Measurements from ENCODE around the gene GRIPAP1. TPM values are rescaled to one million over a fixed set of nuclear protein-coding genes. Genes with fewer than 3 reads are reported as not detected.

The GRIPAP1 gene
- polyA plus RNA-seq, 1 donor = 51.4 TPM

GRCh38 chrX:48974574-48974973 is 27.5 kb downstream of the GRIPAP1 start:
- DNase-seq = no peak
- Histone ChIP-seq H3K9me3 (ENCODE audit: control insufficient read depth, low read depth, low read length) (no peaks in the 10 kb centered on the region), H3K27ac (ENCODE audit: low read length) (no peak overlapping the region), H3K4me3 (ENCODE audit: low read length) (no peak overlapping the region), H3K27me3 (ENCODE audit: control insufficient read depth, insufficient read depth, low read length) (no peaks in the 10 kb centered on the region), H3K4me1 (ENCODE audit: control insufficient read depth, insufficient read depth, low read length) (peaks cover 9% of the 10 kb centered on the region), H3K36me3 (ENCODE audit: control insufficient read depth, insufficient read depth, low read length) (peaks cover 27% of the 10 kb centered on the region)
- WGBS (ENCODE audit: insufficient coverage, low lambda C conversion rate) = no CpG with 5 or more reads among the region's 2 CpGs

GRCh38 chrX:48974033-48974432 is 28.0 kb downstream of the GRIPAP1 start:
- no CpG with 5 or more reads among the region's 3 CpGs for WGBS (ENCODE audit: insufficient coverage, low lambda C conversion rate)
- Histone ChIP-seq H3K27me3 (ENCODE audit: control insufficient read depth, insufficient read depth, low read length) (no peaks in the 10 kb centered on the region), H3K9me3 (ENCODE audit: control insufficient read depth, low read depth, low read length) (no peaks in the 10 kb centered on the region), H3K36me3 (ENCODE audit: control insufficient read depth, insufficient read depth, low read length) (peaks cover 27% of the 10 kb centered on the region), H3K4me3 (ENCODE audit: low read length) (no peak overlapping the region), H3K27ac (ENCODE audit: low read length) (no peak overlapping the region), H3K4me1 (ENCODE audit: control insufficient read depth, insufficient read depth, low read length) (peaks cover 9% of the 10 kb centered on the region)
- no peak for DNase-seq

GRCh38 chrX:48972220-48973164 is 29.6 kb downstream of the GRIPAP1 start:
- Histone ChIP-seq H3K27me3 (ENCODE audit: control insufficient read depth, insufficient read depth, low read length) (no peaks in the 10 kb centered on the region), H3K4me1 (ENCODE audit: control insufficient read depth, insufficient read depth, low read length) (peaks cover 9% of the 10 kb centered on the region), H3K36me3 (ENCODE audit: control insufficient read depth, insufficient read depth, low read length) (peaks cover 18% of the 10 kb centered on the region), H3K9me3 (ENCODE audit: control insufficient read depth, low read depth, low read length) (no peaks in the 10 kb centered on the region), H3K27ac (ENCODE audit: low read length) (no peak overlapping the region), H3K4me3 (ENCODE audit: low read length) (peak overlapping the region; percentile 24)
- peak in 1 of 2 donors; percentile 32 for DNase-seq
- 100% methylated on average over 1 of the region's 13 CpGs for WGBS (ENCODE audit: insufficient coverage, low lambda C conversion rate)

GRCh38 chrX:48971249-48972219 is 30.5 kb downstream of the GRIPAP1 start, which contains the start of gene KCND1:
TSS of gene KCND1 (minus strand) at chrX:48971844. CDS start at chrX:48970271, 1,573 bp downstream.
- peak; percentile 24 to 27 for DNase-seq
- H3K9me3 ChIP-seq (ENCODE audit: control insufficient read depth, low read depth, low read length) = no peaks in the 10 kb centered on the region
- H3K4me3 ChIP-seq (ENCODE audit: low read length) = peak within 1 kb of the TSS; percentile 24
- WGBS (ENCODE audit: insufficient coverage, low lambda C conversion rate) = no CpG with 5 or more reads among the region's 28 CpGs
- no peak within 1 kb of the TSS for H3K27ac ChIP-seq (ENCODE audit: low read length)
- no peaks in the 10 kb centered on the region for H3K27me3 ChIP-seq (ENCODE audit: control insufficient read depth, insufficient read depth, low read length)
- peaks cover 18% of the 10 kb centered on the region for H3K36me3 ChIP-seq (ENCODE audit: control insufficient read depth, insufficient read depth, low read length)
- peaks cover 9% of the 10 kb centered on the region for H3K4me1 ChIP-seq (ENCODE audit: control insufficient read depth, insufficient read depth, low read length)

- Histone ChIP-seq H3K27me3 (ENCODE audit: control insufficient read depth, insufficient read depth, low read length) (no peaks in the 10 kb centered on the region), H3K9me3 (ENCODE audit: control insufficient read depth, low read depth, low read length) (no peaks in the 10 kb centered on the region), H3K27ac (ENCODE audit: low read length) (no peak overlapping the region), H3K4me1 (ENCODE audit: control insufficient read depth, insufficient read depth, low read length) (peaks cover 9% of the 10 kb centered on the region), H3K4me3 (ENCODE audit: low read length) (no peak overlapping the region), H3K36me3 (ENCODE audit: control insufficient read depth, insufficient read depth, low read length) (peaks cover 4% of the 10 kb centered on the region)
- no CpG with 5 or more reads among the region's 28 CpGs for WGBS (ENCODE audit: insufficient coverage, low lambda C conversion rate)
- no peak for DNase-seq
Measured at GRCh38 chrX:48969471-48969870, 32.6 kb downstream of the GRIPAP1 start.

- Histone ChIP-seq H3K4me1 (ENCODE audit: control insufficient read depth, insufficient read depth, low read length) (peaks cover 9% of the 10 kb centered on the region), H3K36me3 (ENCODE audit: control insufficient read depth, insufficient read depth, low read length) (no peaks in the 10 kb centered on the region), H3K27me3 (ENCODE audit: control insufficient read depth, insufficient read depth, low read length) (no peaks in the 10 kb centered on the region), H3K9me3 (ENCODE audit: control insufficient read depth, low read depth, low read length) (no peaks in the 10 kb centered on the region), H3K27ac (ENCODE audit: low read length) (no peak overlapping the region), H3K4me3 (ENCODE audit: low read length) (no peak overlapping the region)
- DNase-seq = no peak
- no CpG with 5 or more reads among the region's 1 CpG for whole genome bisulfite sequencing (ENCODE audit: insufficient coverage, low lambda C conversion rate)
Measured at GRCh38 chrX:48968377-48968776, 33.7 kb downstream of the GRIPAP1 start.

- peaks cover 11% of the 10 kb centered on the region for H3K4me1 ChIP-seq (ENCODE audit: control insufficient read depth, insufficient read depth, low read length)
- H3K27me3 ChIP-seq (ENCODE audit: control insufficient read depth, insufficient read depth, low read length) = no peaks in the 10 kb centered on the region
- H3K27ac ChIP-seq (ENCODE audit: low read length) = no peak overlapping the region
- no peak for DNase-seq
- H3K36me3 ChIP-seq (ENCODE audit: control insufficient read depth, insufficient read depth, low read length) = no peaks in the 10 kb centered on the region
- WGBS (ENCODE audit: insufficient coverage, low lambda C conversion rate) = no CpG with 5 or more reads among the region's 15 CpGs
- no peaks in the 10 kb centered on the region for H3K9me3 ChIP-seq (ENCODE audit: control insufficient read depth, low read depth, low read length)
- no peak overlapping the region for H3K4me3 ChIP-seq (ENCODE audit: low read length)
Measured at GRCh38 chrX:48966796-48967579, 35.1 kb downstream of the GRIPAP1 start.

- no CpG with 5 or more reads among the region's 14 CpGs for WGBS (ENCODE audit: insufficient coverage, low lambda C conversion rate)
- DNase-seq = no peak
- H3K27me3 ChIP-seq (ENCODE audit: control insufficient read depth, insufficient read depth, low read length) = no peaks in the 10 kb centered on the region
Measured at GRCh38 chrX:48965959-48966358, 36.1 kb downstream of the GRIPAP1 start.

GRCh38 chrX:48961585-48962091 is 40.4 kb downstream of the GRIPAP1 start:
- Histone ChIP-seq H3K27me3 (ENCODE audit: control insufficient read depth, insufficient read depth, low read length) (no peaks in the 10 kb centered on the region), H3K9me3 (ENCODE audit: control insufficient read depth, low read depth, low read length) (no peaks in the 10 kb centered on the region), H3K4me3 (ENCODE audit: low read length) (no peak overlapping the region), H3K27ac (ENCODE audit: low read length) (peak overlapping the region; percentile 70), H3K4me1 (ENCODE audit: control insufficient read depth, insufficient read depth, low read length) (peaks cover 19% of the 10 kb centered on the region), H3K36me3 (ENCODE audit: control insufficient read depth, insufficient read depth, low read length) (no peaks in the 10 kb centered on the region)
- peak; percentile 64 to 77 for DNase-seq
- no CpG with 5 or more reads among the region's 5 CpGs for WGBS (ENCODE audit: insufficient coverage, low lambda C conversion rate)

More at GRCh38 chrX:48965959-48966358, 36.1 kb downstream of the GRIPAP1 start:
- Histone ChIP-seq H3K9me3 (ENCODE audit: control insufficient read depth, low read depth, low read length) (no peaks in the 10 kb centered on the region), H3K4me1 (ENCODE audit: control insufficient read depth, insufficient read depth, low read length) (peaks cover 13% of the 10 kb centered on the region), H3K27ac (ENCODE audit: low read length) (no peak overlapping the region), H3K4me3 (ENCODE audit: low read length) (no peak overlapping the region), H3K36me3 (ENCODE audit: control insufficient read depth, insufficient read depth, low read length) (no peaks in the 10 kb centered on the region)

All from large intestine (tissue), 3 donors.